Tibial nerve (tissue), 3 donors: ENCODE results near the gene ZNF763.

Experiments
- POLR2A ChIP-seq, 2 donors: fragments of 450-650 bp; IDR thresholded peaks; one replicate each; pipeline ENCODE4 v1.6.1; 2017; ENCODE audit warnings: antibody characterized with exemption in 2 of 2, mild to moderate bottlenecking in 2 of 2, moderate library complexity in 2 of 2
- TF ChIP-seq, protein P1 (sequence below), 5 experiments: fragments of 200-600 bp in 3 of 5; fragments of 450-650 bp in 2 of 5; sonication (generic) in 3 of 5; IDR thresholded peaks; one replicate each; pipeline ENCODE4 v1.5.1; 2016 to 2019; ENCODE audit warnings: antibody characterized with exemption in 5 of 5, mild to moderate bottlenecking in 3 of 5, moderate library complexity in 2 of 5

DNA sequence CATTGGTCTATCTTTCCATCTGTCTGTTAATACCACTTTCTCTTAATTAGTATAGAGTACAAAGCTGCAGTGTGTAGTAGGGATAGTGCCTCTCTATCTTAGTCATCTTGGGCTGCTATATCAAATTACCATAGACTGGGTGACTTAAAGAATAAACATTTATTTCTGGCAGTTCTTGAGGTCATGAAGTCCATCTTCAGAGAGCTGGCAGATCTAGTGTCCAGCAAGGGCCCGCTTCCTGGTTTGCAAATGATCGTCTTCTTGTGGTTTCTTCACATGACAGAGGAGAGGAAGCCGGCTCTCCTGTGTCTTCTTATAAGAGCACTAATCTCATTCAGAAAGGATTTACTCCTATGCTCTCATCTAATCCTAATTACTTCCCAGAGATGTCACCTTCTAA lies 33.8 kb upstream of the ZNF763 start:
- TF ChIP-seq, protein P1, sequence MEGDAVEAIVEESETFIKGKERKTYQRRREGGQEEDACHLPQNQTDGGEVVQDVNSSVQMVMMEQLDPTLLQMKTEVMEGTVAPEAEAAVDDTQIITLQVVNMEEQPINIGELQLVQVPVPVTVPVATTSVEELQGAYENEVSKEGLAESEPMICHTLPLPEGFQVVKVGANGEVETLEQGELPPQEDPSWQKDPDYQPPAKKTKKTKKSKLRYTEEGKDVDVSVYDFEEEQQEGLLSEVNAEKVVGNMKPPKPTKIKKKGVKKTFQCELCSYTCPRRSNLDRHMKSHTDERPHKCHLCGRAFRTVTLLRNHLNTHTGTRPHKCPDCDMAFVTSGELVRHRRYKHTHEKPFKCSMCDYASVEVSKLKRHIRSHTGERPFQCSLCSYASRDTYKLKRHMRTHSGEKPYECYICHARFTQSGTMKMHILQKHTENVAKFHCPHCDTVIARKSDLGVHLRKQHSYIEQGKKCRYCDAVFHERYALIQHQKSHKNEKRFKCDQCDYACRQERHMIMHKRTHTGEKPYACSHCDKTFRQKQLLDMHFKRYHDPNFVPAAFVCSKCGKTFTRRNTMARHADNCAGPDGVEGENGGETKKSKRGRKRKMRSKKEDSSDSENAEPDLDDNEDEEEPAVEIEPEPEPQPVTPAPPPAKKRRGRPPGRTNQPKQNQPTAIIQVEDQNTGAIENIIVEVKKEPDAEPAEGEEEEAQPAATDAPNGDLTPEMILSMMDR (IDR thresholded peaks at IDR 0.05), result no peak
- no peak for TF ChIP-seq POLR2A (IDR thresholded peaks at IDR 0.05)
